Measurements from ENCODE around the gene FAR2. TPM values are rescaled to one million over a fixed set of nuclear protein-coding genes. Genes with fewer than 3 reads are reported as not detected.

Gene FAR2
- total RNA-seq, 1 donor from 2014 or later = 37.1 TPM

- Mint-ChIP-seq H3K9me3 (ENCODE audit: unreplicated experiment) (no peaks in the 10 kb centered on the region), H3K4me1 (ENCODE audit: unreplicated experiment) (peaks cover 24% of the 10 kb centered on the region), H3K4me3 (ENCODE audit: unreplicated experiment) (no peak overlapping the region), H3K27me3 (ENCODE audit: unreplicated experiment) (no peaks in the 10 kb centered on the region), H3K36me3 (ENCODE audit: unreplicated experiment) (peaks cover 32% of the 10 kb centered on the region), H3K27ac (ENCODE audit: unreplicated experiment) (no peak overlapping the region)
- no peak for TF ChIP-seq CTCF (IDR thresholded peaks at IDR 0.05)
- no peak for DNase-seq (ENCODE audit: extremely low spot score, unreplicated experiment)
Observed at GRCh38 chr12:29346769-29347421, 197.8 kb downstream of the FAR2 start.

GRCh38 chr12:29350080-29350479, 201.0 kb downstream of the FAR2 start:
- Mint-ChIP-seq H3K27ac (ENCODE audit: unreplicated experiment) (no peak overlapping the region), H3K9me3 (ENCODE audit: unreplicated experiment) (no peaks in the 10 kb centered on the region), H3K27me3 (ENCODE audit: unreplicated experiment) (no peaks in the 10 kb centered on the region), H3K4me1 (ENCODE audit: unreplicated experiment) (peaks cover 5% of the 10 kb centered on the region), H3K36me3 (ENCODE audit: unreplicated experiment) (peaks cover 26% of the 10 kb centered on the region), H3K4me3 (ENCODE audit: unreplicated experiment) (no peak overlapping the region)
- no peak for TF ChIP-seq CTCF (IDR thresholded peaks at IDR 0.05)
- no peak for DNase-seq (ENCODE audit: extremely low spot score, unreplicated experiment)

GRCh38 chr12:29354954-29355353, 205.9 kb downstream of the FAR2 start:
- DNase-seq (ENCODE audit: extremely low spot score, unreplicated experiment) = no peak
- H3K27ac Mint-ChIP-seq (ENCODE audit: unreplicated experiment) = no peak overlapping the region
- H3K4me1 Mint-ChIP-seq (ENCODE audit: unreplicated experiment) = peaks cover 3% of the 10 kb centered on the region
- no peak overlapping the region for H3K4me3 Mint-ChIP-seq (ENCODE audit: unreplicated experiment)
- peaks cover 31% of the 10 kb centered on the region for H3K36me3 Mint-ChIP-seq (ENCODE audit: unreplicated experiment)
- TF ChIP-seq CTCF (IDR thresholded peaks at IDR 0.05) = no peak
- H3K9me3 Mint-ChIP-seq (ENCODE audit: unreplicated experiment) = no peaks in the 10 kb centered on the region
- no peaks in the 10 kb centered on the region for H3K27me3 Mint-ChIP-seq (ENCODE audit: unreplicated experiment)

- no peak for TF ChIP-seq CTCF (IDR thresholded peaks at IDR 0.05)
- H3K9me3 Mint-ChIP-seq (ENCODE audit: unreplicated experiment) = no peaks in the 10 kb centered on the region
- H3K27me3 Mint-ChIP-seq (ENCODE audit: unreplicated experiment) = no peaks in the 10 kb centered on the region
- no peak overlapping the region for H3K4me3 Mint-ChIP-seq (ENCODE audit: unreplicated experiment)
- H3K27ac Mint-ChIP-seq (ENCODE audit: unreplicated experiment) = no peak overlapping the region
- DNase-seq (ENCODE audit: extremely low spot score, unreplicated experiment) = no peak
- no peaks in the 10 kb centered on the region for H3K4me1 Mint-ChIP-seq (ENCODE audit: unreplicated experiment)
- peaks cover 37% of the 10 kb centered on the region for H3K36me3 Mint-ChIP-seq (ENCODE audit: unreplicated experiment)
Observed at GRCh38 chr12:29365091-29365490, 216.0 kb downstream of the FAR2 start.

GRCh38 chr12:29374012-29374411, 224.9 kb downstream of the FAR2 start:
- DNase-seq (ENCODE audit: extremely low spot score, unreplicated experiment) = no peak
- Mint-ChIP-seq H3K27me3 (ENCODE audit: unreplicated experiment) (no peaks in the 10 kb centered on the region), H3K9me3 (ENCODE audit: unreplicated experiment) (no peaks in the 10 kb centered on the region), H3K36me3 (ENCODE audit: unreplicated experiment) (peaks cover 17% of the 10 kb centered on the region), H3K4me3 (ENCODE audit: unreplicated experiment) (no peak overlapping the region), H3K4me1 (ENCODE audit: unreplicated experiment) (peaks cover 4% of the 10 kb centered on the region), H3K27ac (ENCODE audit: unreplicated experiment) (no peak overlapping the region)
- TF ChIP-seq CTCF (IDR thresholded peaks at IDR 0.05) = no peak
